Fibroblast of skin of right biceps (primary cell): ENCODE data around the gene CTIF.
A peak's percentile ranks its signal among the peaks of the same experiment; 100 is the strongest.

Source experiments
- DNase-seq: peaks from one replicate; pipeline ENCODE4 v3.0.0-alpha.2; 2013

Gene CTIF

DNA sequence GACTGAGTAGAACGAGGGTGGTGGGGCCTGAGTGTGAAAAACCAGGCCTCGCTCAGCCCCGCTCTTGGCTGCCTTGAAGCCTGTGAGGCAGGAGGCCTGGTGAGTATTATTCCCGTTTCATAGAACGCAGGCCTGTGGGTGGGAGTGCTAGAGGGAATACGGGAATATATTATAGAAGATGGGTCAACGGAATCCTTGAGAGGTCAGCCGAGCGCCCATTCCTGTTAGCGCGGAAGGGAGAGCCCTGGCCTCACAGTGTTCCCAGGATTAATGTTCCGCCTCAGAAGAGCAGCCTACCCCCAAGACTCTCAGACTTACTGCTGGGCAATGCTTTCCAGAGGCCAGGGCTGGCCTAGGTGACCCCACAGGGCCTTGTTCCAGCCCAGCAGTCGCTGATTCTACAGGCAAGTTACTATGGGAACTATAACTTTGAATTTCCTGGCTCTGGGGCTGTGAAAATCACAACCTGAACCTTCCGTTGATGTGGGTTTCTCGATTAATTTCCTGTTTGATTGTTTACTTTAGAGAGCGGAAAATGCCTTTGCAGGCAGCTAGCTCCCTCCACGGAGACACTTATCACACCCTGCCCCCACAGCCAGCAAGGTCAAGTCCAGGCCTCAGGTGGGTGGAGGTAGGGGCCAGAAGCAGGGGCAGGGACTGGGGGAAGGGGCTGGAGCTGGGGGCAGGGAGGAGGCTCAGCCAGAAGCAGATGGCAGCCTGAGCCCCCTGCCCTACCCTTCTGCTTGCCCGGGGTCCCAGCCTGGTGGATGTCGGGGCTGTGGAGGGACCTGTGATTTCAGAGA is 303.6 kb downstream of the CTIF start:
- DNase-seq: peak; percentile 20

DNA sequence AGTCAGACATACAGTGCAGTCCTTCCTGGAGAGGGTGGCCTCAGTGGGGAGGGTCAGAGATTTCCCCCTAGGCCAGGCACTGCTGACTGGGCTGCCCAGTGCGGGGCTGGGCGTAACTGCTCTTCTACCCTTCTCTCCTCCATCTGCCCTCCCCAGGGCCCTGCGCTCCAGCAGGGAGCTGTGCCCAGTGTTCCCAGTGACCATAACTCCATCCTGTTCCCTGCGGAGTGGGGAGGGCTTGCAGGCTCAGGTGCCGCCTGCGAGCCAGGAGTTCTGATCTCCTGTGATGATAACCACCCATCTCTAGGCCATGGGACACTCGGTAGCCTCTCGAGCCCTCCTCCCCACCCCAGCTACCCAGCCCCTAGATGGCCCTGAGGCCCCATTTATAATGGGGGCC is 304.3 kb downstream of the CTIF start:
- DNase-seq: no peak

DNA sequence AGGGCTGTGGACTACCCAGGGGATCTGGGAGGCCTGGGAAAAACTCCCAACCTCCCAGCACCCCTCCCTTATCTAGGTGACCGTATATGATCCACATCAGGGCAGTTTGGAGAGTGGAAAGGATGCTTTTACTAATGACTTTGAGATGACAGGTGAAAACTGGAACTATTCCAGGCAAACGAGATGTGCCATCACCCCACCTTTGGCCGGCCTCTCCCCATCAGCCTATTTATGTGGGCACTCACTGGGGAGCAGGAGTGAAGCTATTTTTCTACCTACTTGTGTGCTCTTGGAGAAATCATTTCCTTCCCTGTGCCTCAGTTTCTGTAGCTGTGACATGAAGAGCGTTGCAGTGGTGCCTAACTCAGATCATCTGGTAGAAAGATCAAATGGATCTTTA is 304.8 kb downstream of the CTIF start:
- DNase-seq: no peak

DNA sequence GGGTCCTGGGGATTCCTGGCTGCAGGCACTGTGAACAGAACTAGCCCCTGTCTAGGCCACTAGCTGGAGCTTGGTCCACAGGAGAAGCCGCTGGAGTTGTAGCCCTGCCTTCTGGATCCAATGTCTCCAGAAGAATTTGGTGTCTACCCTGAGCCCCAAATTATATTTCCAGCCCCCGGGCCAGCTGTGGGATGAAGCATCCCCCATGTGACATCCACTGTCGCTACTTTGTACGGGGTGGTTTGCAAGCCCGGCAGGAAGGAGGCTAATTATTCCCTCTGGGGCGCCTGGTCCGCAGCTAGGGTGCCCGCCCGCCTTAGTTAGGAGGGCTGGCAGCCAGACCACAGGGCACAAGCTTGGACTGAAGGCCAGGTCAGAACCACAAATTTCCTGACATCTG is 305.4 kb downstream of the CTIF start:
- DNase-seq: no peak

DNA sequence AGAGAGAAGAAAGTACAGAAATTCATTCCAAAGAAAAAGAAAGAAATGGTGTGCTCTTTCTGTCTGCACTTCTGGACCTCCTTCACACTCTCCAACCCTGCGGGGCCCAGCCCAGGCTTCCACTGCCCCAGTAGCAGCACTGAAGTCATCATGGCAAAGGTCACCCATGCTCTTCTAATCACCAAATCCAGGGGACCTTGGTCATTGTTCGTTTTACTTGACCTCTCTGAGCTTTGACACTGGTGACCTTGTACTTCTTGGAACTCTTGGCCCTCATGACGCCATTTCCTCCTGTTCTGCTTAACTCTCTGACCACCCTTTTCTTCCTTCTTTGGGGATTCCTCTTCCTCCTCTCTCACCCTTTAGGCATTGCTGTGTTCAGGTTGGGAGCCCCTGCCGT is 306.3 kb downstream of the CTIF start:
- DNase-seq: no peak

DNA sequence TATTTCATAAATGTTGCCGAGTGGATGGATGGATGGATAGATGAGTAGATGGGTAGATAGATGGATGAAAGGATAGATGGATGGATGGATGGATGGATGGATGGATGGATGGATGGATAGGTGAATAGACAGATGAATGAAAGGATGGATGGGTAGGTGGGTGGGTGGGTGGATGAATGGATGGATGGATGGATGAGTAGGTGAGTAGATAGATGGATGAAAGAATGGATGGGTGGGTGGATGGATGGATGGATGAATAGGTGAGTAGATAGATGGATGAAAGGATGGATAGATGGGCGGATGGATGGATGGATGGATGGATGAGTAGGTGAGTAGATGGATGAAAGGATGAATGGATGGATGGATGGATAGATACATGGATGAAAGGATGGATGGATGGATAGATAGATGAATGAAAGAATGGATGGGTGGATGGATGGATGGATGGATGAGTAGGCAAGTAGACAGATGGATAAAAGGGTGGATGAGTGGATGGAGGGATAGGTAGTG is 307.6 kb downstream of the CTIF start:
- DNase-seq: no peak

DNA sequence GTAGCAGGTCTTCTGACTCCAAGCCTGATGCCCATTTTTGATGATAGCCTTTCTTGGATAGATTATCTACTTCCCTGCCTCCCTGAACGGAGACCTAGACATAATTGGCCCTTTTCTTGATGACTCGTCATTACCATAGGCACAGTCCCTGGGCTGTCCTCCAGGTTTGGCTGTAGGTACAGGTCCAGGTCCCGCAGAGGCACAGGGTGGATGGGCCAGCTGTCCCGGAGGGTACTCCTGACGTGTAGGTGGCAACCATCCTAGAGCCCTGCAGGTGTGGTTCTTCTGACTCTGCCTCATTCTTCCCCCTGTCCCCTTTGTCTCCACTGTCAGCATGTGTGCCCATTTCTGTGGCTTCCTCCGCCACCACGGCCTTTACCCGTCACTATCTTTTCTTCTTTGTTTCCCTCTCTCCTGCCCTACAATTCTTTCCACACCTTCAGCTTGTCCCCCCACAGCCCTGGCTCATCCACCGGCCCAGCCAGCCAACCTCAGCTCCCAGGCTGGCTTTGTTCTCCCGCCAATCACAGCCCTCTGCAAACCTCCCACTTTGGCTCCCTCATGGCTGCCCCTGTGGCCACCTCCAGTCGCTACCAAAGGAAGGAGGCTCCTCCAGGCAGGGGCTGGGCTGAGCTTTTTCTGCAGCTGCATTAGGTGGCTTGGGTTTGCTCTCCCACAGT is 309.1 kb downstream of the CTIF start:
- no peak for DNase-seq

DNA sequence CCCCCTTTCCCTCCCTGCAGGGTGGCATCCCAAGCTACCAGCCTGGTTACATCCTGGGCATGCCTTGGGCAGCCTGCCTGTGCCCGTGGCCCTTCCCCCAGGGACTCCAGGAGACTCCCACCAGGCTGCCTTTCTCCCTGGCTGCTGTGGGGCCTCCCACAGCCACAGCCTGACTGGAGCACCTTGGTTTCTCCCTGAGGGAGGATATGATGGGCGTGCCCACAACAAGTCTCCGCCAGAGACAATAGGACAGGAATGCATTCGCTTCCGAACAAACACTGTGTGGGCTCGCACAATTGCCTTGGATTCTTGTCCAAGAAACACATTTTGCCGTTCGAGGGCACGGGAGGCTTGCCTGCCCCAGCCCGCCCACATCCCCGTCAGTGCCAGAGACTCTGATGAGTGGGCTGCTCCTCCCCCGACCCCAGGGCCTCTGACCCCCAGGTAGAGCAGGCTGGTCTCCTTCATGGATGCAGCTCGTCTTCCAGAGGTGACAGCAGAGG is 309.9 kb downstream of the CTIF start:
- DNase-seq: no peak

DNA sequence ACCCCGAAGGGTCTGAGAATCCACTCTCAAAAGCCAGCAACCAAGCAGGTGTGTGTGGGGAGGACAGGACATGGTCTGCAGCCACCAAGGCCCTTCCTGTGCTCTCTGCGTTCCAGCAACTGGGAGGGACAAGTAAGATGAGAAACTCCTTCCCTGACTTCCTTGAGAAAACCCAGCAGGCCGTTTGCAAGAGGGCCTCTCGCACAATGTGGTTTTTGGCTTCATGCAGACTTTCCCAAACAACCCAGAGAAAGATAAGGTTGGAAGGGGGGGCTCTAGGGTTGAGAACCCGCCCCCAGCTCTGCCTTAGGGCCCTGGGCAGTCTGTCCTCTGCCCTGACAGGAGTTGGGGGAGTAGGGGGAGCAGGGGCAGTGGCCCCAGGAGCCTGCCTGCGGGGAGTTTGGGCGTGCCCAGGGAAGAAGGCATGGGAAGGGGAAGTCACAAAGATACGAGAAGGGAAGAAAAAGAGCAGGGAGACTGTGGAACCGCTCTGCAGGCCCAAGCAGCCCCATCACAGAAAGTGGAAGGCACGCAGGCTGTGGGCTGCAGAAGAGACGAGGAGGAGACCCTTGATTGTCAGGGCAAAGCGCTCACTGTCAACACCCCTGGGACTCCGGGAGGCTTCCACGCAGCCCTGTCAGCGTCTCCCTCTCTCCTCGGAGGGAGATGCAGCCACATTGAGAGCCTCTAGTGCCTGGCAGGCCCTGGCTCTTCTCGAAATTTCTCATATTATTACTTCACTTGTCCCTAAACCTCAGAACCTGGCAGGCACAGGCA is 312.2 kb downstream of the CTIF start:
- DNase-seq: peak; percentile 36

DNA sequence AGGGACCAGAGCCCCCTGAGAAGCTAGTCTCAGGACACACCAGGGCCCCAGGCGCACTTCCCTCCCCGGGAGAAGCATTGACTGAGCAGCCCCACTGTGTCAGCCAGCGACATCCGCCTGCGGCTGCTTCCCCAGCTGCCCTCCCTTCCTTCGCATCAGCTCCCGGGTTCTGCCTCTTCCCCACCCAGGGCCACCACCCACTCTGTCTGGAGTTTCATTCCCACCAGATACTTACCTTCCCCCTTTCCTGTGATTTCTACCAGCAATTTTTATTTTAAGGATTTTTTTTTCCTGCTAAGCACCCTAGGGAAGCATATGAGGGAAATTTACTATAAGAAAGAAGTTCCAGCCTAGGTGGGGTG is 312.7 kb downstream of the CTIF start:
- peak; percentile 41 for DNase-seq

DNA sequence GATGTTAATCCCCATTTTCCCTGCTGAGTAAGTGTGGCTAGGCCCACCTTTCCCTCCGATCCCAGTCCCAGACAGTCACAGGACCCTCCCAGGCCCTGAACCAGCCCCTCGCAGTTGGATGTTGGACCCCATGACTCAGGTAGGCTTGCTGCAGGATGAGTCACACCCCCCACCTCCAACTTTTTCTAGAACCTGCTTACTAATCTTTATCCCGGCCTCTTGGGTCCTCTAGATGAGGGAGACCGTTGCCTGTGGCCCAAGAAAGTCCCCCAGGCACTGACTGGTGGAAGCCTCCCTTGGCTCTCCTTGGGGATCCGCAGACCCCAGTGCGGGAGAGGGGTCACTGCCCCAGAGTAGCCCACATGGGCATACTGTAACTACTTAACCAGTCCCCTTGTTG is 313.5 kb downstream of the CTIF start:
- DNase-seq: peak; percentile 64

DNA sequence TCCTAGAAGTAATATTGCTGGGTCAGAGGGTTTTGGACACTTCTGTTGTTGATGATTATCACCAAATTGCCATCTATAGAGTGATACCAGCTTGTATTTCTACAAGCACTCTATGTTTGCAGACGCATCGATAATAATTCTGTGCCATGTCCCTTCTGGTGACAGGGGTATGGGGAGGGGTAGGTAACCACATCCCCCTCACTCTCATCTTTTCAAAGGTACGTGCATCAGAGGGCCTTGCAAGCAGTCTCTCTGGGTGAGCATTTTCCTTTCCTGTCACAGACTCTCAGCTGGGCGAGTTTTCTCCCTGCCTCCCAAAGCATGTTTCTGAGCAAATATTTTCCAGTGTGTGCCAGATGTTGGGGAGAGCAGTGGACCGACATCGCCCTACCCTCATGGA is 314.0 kb downstream of the CTIF start:
- DNase-seq: no peak

DNA sequence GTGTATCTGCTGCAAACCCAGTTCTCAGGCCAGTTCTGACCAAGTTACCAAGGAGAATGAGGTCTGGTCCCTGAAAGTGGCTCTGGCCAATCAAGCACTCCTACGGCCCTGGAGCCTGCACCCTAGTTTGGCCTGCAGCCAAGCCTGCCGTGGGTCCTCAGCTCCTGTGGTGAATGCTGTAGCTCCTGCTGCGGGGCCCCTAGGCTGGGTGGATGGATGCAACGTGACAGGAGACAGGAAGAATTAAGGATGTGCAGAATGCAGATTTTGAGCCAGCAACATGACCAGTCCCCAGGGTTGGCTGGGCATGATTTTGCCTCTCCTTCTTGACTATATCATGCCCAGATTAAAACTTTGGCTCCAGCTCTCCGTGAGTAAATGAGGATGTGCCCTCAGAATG is 314.8 kb downstream of the CTIF start:
- DNase-seq: no peak

DNA sequence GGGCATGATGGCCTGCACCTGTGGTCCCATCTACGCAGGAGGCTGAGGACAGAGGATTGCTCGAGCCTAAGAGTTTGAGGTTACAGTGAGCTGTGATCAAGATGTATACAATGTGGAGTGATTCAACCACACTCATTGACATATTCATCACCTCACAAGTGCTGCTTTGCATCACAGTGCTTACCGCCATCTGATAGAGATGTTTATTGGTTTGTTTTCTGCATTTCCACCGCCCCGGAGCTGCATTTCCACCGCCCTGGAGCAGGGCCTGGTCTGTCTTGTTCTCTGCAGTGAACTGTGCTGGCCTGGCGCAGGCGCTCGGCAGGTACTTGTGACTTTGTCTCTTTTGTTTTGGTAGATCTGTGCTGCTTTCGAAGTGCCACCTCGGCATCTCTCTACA is 315.9 kb downstream of the CTIF start:
- DNase-seq: no peak

DNA sequence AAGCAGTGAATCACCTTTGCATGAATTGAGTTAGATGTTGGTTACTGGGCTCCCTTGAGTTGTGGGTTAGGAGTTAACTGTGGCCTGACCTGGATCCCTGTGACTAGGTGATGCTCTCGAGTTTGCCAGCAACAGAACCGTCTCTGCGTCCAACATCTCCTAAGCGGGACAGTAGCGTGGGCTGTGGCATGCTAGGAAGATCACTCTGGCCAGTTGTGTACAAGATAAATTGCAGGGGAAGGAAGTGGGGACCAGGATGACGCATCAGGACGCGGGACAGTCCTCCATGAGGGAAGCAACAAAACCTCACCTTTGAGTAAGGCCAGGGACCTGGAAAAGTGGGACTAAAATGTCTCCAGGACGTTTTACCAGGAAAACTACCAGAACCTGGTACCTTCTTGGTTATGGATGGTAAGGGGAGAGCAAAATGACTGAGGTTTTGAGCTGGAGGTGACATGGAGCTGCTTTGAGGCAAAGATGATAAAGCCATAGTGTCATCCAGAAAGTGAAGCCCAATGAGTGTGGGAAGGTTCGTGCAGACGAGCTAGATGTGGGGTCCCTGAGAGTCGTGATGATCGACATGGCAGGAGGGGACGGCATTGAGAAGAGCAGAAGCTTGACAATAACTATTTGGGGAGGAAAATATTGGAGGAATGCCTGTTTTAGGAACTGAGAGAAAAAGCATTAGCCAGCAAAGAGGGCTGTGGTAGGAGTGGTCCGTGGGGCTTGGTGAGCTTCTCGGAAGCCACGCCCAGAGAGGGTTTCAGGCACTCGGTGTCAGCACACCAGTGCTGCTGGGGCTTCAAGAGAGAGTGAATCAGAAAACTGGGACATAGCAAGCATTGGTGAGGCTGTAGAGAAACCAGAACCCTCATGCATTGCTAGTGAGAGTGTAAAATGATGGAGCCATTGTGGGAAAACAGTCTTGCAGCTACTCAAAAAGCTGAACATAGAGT is 316.9 kb downstream of the CTIF start:
- DNase-seq: no peak

DNA sequence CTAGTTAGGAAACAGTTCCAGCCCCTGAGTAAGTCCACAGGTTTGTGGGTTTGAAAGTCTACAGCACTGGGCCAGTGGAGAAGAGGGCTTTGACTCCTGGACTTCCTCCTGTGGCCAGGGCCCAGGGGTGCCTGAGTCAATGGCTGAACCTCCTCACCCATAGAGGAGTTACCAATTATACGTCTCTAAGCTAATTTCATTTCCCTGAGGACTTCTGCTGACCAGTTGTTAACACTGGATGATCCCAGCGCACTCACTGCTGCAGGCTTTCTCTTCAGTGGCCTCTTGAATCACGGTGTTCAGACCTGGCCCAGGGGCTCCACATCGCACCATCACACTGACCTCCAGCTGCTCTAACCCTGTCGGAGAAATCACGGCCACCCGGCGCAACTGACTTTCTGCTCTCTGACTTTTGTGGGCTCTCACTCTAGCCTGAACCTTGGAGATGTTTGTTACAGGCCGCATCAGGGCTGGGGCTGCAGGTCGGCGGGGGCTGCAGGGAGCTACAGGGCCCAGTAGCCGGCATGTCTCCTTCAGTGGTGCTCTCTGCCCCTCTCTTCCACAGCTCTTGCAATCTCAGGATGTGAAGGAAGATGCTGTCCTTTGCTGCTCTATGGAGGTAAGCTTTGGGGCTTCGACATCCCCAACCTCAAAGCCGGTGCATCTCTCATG is 318.3 kb downstream of the CTIF start:
- DNase-seq: no peak

DNA sequence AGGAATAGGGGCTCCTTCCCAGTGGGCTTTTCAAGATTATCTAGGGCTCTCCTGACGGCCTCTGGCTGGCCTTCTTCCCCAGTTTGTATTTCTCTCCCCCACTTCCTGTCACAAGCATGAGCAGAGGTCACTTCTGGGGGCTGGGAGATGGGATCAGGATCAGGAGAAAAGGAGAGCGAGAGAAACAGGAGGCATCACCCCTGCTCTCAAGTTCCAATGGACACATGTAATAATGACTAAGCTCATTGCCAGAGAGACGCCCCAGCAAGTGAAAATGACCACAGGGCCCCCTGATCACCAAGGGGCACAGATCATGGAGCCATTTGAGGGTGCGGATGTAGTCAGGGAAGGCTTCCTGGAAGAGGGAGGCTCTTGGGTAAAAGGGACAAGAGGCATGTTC is 319.8 kb downstream of the CTIF start:
- no peak for DNase-seq

DNA sequence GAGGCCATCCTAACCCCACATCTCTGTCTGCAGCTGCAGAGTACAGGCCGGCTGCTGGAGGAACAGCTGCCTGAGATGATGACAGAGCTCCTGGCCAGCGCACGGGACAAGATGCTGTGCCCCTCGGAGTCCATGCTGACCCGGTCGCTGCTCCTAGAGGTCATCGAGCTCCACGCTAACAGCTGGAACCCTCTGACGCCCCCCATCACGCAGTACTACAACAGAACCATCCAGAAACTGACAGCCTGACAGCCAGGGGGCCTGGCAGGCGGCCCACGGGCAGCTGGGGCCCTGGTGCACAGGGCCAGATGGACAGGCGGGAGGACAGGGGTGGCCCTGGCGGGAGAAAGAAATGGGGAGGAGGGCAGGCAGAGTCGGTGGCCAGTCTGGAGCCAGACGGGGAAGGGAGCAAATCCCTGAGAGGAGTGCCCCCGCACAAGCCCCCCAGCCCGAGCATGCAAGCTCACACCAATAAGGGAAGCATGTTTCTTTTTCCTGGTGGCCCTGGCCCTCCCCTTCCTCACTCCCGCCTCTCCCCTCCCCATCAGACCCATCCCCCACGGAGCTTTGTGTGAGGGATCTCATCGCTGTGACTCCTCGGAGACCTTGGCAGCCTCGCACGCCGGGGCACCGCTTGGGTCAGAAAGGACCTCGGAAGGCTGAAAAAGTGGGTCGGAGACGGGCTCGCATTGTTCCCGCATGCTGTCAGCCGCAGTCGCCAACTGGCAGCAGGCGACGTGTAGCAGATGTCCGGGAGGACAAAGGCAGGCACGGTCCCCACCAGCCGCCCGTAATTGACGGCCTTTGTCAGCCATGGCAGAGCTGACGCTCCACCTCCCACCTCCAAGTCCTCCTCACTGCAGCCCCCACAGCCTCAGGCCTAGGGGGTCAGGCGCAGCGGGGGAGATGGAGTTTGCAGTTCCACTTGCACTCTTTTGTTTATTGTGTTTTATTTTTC is 320.8 kb downstream of the CTIF start:
- DNase-seq: peak; percentile 51

DNA sequence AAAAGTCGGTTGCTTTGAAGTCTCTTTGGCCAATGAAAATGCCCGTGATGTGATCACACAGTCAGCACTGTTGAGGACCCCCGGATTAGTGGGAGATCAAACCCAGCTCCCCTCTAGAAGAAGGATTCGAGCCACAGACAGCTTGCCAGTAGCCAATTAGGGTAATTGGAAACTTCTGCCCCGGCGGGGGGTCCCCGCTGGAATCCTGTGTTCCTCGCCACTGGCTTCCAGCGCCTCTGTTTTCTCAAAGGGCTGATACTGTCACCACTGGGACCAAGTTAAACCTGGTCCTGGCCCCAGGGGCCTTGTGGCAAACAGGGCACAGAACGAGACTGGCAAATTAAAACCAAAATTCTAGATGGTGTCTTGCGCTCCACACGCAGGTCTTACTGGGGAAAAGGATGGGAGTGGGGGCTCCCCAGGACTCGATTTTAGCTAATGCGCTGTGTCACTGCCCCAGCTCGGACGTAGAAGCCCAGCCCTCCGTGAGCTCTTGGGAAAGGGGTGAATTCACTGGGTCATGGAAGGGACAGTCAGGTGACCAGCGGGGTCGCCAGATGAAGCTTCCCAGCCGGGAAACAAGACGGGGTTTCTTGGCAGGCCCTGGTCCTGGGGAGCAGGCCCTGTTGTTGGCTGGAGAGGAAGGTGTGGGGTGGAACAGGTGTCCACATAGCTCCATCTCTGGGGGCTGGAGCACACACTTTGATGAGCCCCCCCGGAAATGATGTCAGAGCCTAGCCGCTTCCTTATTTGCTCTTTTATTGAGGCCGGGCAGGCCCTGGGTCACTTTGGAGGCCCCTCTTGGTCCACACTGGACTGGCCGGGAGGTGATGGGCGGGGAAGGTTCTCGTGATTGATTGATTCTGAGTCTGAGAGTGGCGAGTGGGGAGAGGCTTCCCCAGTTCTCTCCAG is 321.7 kb downstream of the CTIF start:
- peak; percentile 61 for DNase-seq
